Measurements from ENCODE around the gene PXMP4. TPM values are rescaled to one million over a fixed set of nuclear protein-coding genes. Genes with fewer than 3 reads are reported as not detected.
A peak's percentile ranks its signal among the peaks of the same experiment; 100 is the strongest.
"Not testable (repeated sequence)": the region's sequence is repeated elsewhere in the genome, so short reads cannot be mapped to it uniquely, and the experiment has no call there.

The PXMP4 gene
- total RNA-seq, 1 donor from 2014 or later: 8.9 TPM

GRCh38 chr20:33709905-33710541 lies 10.1 kb downstream of the PXMP4 start:
- intact Hi-C loops (cut with DNase I): no loop called here
- DNase-seq (ENCODE audit: low spot score): no peak

- intact Hi-C loops (cut with DNase I): no loop called here
- DNase-seq (ENCODE audit: low spot score): no peak
Measured at GRCh38 chr20:33709398-33709797, 10.7 kb downstream of the PXMP4 start.

GRCh38 chr20:33707668-33708067 lies 12.4 kb downstream of the PXMP4 start:
- intact Hi-C loops (cut with DNase I): no loop called here
- no peak for DNase-seq (ENCODE audit: low spot score)

GRCh38 chr20:33704197-33704924 lies 15.7 kb downstream of the PXMP4 start:
- no peak for DNase-seq (ENCODE audit: low spot score)
- intact Hi-C loops (cut with DNase I): no loop called here

- DNase-seq (ENCODE audit: low spot score): no peak
- intact Hi-C loops (cut with DNase I): no loop called here
Measured at GRCh38 chr20:33703498-33704137, 16.5 kb downstream of the PXMP4 start.

DNA sequence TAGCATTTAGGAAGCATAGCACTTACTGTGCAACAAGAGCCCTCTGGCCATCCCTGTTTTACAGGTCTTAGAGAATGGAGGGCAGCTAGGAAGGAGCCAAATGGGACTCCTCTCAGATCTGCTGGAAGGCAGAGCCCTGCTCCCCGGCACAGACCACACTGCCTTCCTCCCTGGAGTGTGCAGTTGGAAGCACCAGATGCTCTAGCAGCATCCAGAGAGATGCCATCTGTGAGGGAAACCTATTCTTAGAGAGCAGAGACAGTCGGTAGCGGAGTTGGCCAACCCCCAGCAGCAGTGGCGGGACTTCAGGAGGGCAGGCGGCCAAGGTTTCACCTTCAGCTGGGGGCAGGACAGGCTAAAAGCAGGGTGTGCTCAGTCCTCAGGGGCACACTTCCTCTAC lies 17.2 kb downstream of the PXMP4 start:
- DNase-seq (ENCODE audit: low spot score): peak; percentile 82
- intact Hi-C loops (cut with DNase I): no loop called here

DNA sequence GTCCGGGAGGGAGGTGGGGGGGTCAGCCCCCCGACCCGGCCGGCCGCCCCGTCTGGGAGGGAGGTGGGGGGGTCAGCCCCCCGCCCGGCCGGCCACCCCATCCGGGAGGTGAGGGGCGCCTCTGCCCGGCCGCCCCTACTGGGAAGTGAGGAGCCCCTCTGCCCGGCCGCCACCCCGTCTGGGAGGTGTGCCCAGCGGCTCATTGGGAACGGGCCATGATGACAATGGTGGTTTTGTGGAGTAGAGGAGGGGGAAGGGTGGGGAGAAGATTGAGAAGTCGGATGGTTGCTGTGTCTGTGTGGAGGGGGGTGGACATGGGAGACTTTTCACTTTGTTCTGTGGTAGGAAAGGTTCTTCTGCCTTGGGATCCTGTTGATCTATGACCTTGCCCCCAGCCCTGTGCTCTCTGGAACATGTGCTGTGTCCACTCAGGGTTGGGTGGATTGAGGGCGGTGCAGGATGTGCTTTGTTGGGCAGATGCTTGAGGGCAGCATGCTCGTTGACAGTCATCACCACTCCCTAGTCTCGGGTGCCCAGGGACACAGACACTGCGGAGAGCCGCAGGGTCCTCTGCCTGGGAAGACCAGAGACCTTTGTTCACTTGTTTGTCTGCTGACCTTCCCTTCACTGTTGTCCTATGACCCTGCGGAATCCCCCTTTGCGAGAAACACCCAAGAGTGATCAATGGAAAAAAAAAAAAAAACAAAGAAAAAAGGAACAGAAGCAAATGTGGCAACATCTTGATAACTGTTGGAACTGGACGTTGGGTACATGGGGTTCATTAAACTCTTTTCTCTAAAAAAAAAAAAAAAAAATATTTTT lies 18.3 kb downstream of the PXMP4 start:
- DNase-seq (ENCODE audit: low spot score): no peak
- intact Hi-C loops (cut with DNase I): no loop called here

DNA sequence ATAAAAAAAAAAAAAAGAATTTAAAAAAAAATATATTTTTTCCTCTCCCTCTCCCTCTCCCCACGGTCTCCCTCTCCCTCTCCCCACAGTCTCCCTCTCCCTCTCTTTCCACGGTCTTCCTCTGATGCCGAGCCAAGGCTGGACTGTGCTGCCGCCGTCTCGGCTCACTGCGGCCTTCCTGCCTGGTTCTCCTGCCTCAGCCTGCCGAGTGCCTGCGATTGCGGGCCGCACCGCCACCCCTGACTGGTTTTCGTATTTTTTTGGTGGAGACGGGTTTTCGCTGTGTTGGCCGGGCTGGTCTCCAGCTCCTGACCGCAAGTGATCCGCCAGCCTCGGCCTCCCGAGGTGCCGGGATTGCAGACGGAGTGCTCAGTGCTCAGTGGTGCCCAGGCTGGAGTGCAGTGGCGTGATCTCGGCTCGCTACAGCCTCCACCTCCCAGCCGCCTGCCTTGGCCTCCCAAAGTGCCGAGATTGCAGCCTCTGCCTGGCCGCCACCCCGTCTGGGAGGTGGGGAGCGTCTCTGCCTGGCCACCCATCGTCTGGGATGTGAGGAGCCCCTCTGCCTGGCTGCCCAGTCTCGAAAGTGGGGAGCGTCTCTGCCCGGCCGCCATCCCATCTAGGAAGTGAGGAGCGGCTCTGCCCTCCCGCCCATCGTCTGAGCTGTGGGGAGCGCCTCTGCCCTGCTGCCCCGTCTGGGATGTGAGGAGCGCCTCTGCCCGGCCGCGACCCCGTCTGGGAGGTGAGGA lies 19.2 kb downstream of the PXMP4 start:
- intact Hi-C loops (cut with DNase I); DNase-seq (ENCODE audit: low spot score): not testable (repeated sequence)

- DNase-seq (ENCODE audit: low spot score); intact Hi-C loops (cut with DNase I): not testable (repeated sequence)
Measured at GRCh38 chr20:33698966-33699365, 21.1 kb downstream of the PXMP4 start.

DNA sequence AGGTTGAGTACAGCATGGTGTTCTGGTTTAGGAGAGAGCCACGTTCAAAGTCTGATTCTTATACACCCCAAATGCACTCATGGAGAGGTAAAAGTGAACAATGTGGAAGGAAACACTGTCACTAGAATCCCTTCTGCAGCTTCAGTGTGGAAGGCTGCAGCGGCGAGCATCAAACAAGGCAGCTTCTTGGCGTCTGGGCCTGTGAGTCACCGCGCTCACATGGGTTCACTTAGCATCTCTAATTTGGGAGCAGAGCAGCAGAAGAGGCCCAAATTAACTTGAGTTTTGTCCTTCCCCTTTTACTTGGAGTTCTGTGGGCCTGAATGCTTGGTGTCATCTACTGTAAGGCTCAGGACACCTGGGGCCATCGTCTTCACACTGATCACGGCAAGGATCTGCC lies 23.0 kb downstream of the PXMP4 start:
- intact Hi-C loops (cut with DNase I): no loop called here
- DNase-seq (ENCODE audit: low spot score): no peak

- intact Hi-C loops (cut with DNase I): no loop called here
- DNase-seq (ENCODE audit: low spot score): no peak
Measured at GRCh38 chr20:33696448-33696847, 23.7 kb downstream of the PXMP4 start.

GRCh38 chr20:33694639-33695012 lies 25.5 kb downstream of the PXMP4 start:
- intact Hi-C loops (cut with DNase I): no loop called here
- no peak for DNase-seq (ENCODE audit: low spot score)

DNA sequence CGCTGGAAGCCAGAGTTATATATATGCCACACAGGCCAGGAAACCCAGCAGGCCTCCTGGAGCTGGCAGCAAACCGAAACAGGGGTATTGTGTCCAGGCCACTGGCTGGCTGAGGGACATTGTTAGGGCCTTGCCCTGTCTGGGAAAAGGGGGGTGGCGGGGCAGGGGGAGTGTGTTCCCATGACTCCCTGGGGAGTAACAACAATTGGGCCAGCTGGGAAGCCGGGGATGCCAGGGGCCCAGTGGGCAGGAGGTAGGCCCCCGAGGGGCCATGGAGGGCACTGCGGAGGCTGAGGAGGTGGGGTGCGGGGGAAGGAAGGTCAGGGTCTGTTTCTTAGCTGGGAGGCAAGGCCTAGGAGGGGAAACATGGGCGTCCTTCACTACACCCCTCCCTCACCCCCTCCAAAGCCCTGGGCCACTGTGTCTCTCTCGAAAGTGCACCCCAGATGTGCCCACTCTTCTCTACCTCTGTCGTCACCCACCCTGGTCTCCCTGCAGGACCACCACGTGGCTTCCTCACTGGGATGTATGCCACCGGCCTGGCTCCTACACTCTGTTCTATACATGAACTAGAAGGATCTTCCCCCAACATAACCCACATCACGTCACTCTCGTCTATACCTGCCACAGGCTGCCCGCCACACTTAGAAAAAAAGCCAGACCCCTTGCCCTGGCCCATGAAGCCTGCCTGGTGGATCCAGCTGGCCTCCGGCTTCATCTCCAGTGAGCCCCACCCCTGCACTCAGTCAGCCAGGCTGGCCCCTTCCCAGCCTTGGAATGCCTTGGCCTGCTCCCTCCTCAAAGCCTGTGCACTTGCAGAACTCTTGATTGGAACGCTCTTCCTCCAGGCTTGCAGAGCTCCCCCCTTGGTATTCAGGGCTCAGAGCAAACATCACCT lies 26.1 kb downstream of the PXMP4 start:
- no peak for DNase-seq (ENCODE audit: low spot score)
- intact Hi-C loops (cut with DNase I): no loop called here

GRCh38 chr20:33693289-33693688 lies 26.8 kb downstream of the PXMP4 start:
- intact Hi-C loops (cut with DNase I): no loop called here

DNA sequence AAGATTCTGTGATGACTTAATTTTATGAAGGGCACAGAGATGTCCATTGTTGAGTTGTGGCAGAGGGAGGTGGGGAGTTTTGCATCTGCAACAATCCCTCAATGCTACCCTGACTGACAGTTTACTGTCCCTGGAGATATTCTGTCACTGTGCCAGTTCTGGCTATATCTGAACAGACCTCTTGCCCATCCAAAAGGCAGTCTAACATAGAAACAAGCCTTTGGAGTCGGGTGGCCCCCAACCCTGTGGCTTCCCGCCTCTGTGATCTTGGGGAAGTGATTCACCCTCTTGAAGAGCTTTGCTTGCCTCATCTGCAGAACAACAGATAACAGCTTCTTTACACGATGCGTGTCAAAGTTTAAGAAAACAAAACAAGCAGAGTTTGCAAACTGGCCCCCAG lies 30.1 kb downstream of the PXMP4 start:
- no peak for DNase-seq (ENCODE audit: low spot score)
- intact Hi-C loops (cut with DNase I): loop anchor here (10.0 kb wide), 1 partner anchor 305 kb away; the partner anchor contains the start of gene RALY

More at GRCh38 chr20:33693289-33693688, 26.8 kb downstream of the PXMP4 start:
- DNase-seq (ENCODE audit: low spot score): no peak

GRCh38 chr20:33689493-33689892 lies 30.6 kb downstream of the PXMP4 start:
- intact Hi-C loops (cut with DNase I): loop anchor here (10.0 kb wide), 1 partner anchor 305 kb away; the partner anchor contains the start of gene RALY

DNA sequence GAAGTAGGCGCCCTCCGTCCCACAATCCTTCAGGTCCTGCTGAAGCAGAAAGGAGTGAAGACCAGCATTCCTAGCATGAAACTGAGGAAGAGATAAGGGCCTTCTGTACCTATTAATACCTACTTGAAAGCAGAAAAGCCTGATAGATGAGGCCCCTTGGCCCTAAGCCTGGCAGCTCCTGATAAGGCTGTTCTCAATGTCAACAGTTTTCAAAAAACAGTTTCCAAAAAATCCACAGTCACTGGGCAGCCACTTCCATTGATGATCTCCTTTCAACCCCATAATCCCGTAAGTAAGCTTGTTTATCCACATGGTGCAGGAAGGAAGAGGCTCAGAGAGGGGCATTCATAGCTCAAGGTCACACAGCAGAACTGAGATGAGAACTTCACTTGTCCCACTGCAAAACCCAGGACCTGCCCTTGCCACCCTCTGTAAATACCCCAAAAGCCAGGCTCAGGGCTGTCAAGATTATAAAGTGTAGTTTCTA lies 31.1 kb downstream of the PXMP4 start:
- intact Hi-C loops (cut with DNase I): loop anchor here (10.0 kb wide), 1 partner anchor 306 kb away; the partner anchor contains the start of gene RALY
- no peak for DNase-seq (ENCODE audit: low spot score)

More at GRCh38 chr20:33689493-33689892, 30.6 kb downstream of the PXMP4 start:
- DNase-seq (ENCODE audit: low spot score): no peak
